ENCODE measurements around the gene GPC3. TPM values are rescaled to one million over a fixed set of nuclear protein-coding genes. Genes with fewer than 3 reads are reported as not detected.

GPC3 gene
- total RNA-seq, 1 experiment from 2014 or later = 0.24 TPM

- H3K27ac ChIP-seq (ENCODE audit: low read depth, low read length, poor library complexity, severe bottlenecking) = no peak overlapping the region
- ChIA-PET CTCF (no interaction called here), POLR2A (ENCODE audit: low non-redundant PET) (no interaction called here)
- no peak for DNase-seq (ENCODE audit: low spot score)
- intact Hi-C loops (cut with micrococcal nuclease; ENCODE audit: unreplicated experiment) = no loop called here
- BruUV-seq (replicated peaks) = no TSS peak
- no peaks in the 10 kb centered on the region for H3K36me3 ChIP-seq (ENCODE audit: insufficient read depth, low read length, poor library complexity, severe bottlenecking)
- no peaks in the 10 kb centered on the region for H3K27me3 ChIP-seq (replicated peaks; ENCODE audit: insufficient read depth, low read depth, low read length, poor library complexity)
- no peaks in the 10 kb centered on the region for H3K9me3 ChIP-seq (ENCODE audit: low read depth, low read length, poor library complexity, severe bottlenecking)
- H3K4me3 ChIP-seq (ENCODE audit: low read depth, low read length, poor library complexity, severe bottlenecking) = no peak overlapping the region
- no peak for TF ChIP-seq EZH2 (IDR thresholded peaks at IDR 0.05; ENCODE audit: borderline replicate concordance, low read depth, low read length, poor library complexity, severe bottlenecking)
- TF ChIP-seq CTCF (conservative IDR thresholded peaks at IDR 0.05; ENCODE audit: low read depth, low read length) = no peak
- peaks cover 11% of the 10 kb centered on the region for H3K4me1 ChIP-seq (ENCODE audit: insufficient read depth, low read length, poor library complexity, severe bottlenecking)
Measured at GRCh38 chrX:133493366-133493765, 492.0 kb downstream of the GPC3 start.

- TF ChIP-seq EZH2 (IDR thresholded peaks at IDR 0.05; ENCODE audit: borderline replicate concordance, low read depth, low read length, poor library complexity, severe bottlenecking) (no peak), CTCF (conservative IDR thresholded peaks at IDR 0.05; ENCODE audit: low read depth, low read length) (no peak)
- Histone ChIP-seq H3K27ac (ENCODE audit: low read depth, low read length, poor library complexity, severe bottlenecking) (no peak overlapping the region), H3K27me3 (replicated peaks; ENCODE audit: insufficient read depth, low read depth, low read length, poor library complexity) (no peaks in the 10 kb centered on the region), H3K4me1 (ENCODE audit: insufficient read depth, low read length, poor library complexity, severe bottlenecking) (peaks cover 3% of the 10 kb centered on the region), H3K36me3 (ENCODE audit: insufficient read depth, low read length, poor library complexity, severe bottlenecking) (no peaks in the 10 kb centered on the region), H3K9me3 (ENCODE audit: low read depth, low read length, poor library complexity, severe bottlenecking) (no peaks in the 10 kb centered on the region), H3K4me3 (ENCODE audit: low read depth, low read length, poor library complexity, severe bottlenecking) (no peak overlapping the region)
- ChIA-PET CTCF (no interaction called here), POLR2A (ENCODE audit: low non-redundant PET) (no interaction called here)
- no peak for DNase-seq (ENCODE audit: low spot score)
- BruUV-seq (replicated peaks) = no TSS peak
- intact Hi-C loops (cut with micrococcal nuclease; ENCODE audit: unreplicated experiment) = no loop called here
Measured at GRCh38 chrX:133490955-133491354, 494.4 kb downstream of the GPC3 start.
